Small intestine (tissue), 7 donors: ENCODE measurements around the gene RBBP4. TPM values are rescaled to one million over a fixed set of nuclear protein-coding genes. Genes with fewer than 3 reads are reported as not detected.

ENCODE experiments used
- DNase-seq, 2 donors: peaks; one replicate each; pipeline versions ENCODE4 v3.0.0 to v3.0.0-alpha.2; 2013
- FAIRE-seq: peaks from 2 replicates; lab custom pipeline; 2012; peaks lifted over from hg19 to GRCh38; lab: Jason Lieb, UNC
- H3K27ac ChIP-seq, 3 donors: one replicate each; pipeline ENCODE4 v1.5.1; 2013; ENCODE audit warnings: low read length in 2 of 3, mild to moderate bottlenecking in 2 of 3, control low read depth in 1 of 3, inconsistent platforms in 1 of 3, low read depth in 1 of 3, moderate library complexity in 1 of 3
- H3K27me3 ChIP-seq, 3 donors: one replicate each; pipeline ENCODE4 v1.6.1; 2013; ENCODE audit warnings: low read length in 3 of 3, inconsistent platforms in 1 of 3; ENCODE audit not compliant: control insufficient read depth in 3 of 3, insufficient read depth in 3 of 3
- H3K36me3 ChIP-seq, 3 donors: one replicate each; pipeline ENCODE4 v1.6.1; 2013; ENCODE audit warnings: low read length in 3 of 3, inconsistent platforms in 1 of 3, low read depth in 1 of 3, mild to moderate bottlenecking in 1 of 3, moderate library complexity in 1 of 3; ENCODE audit not compliant: control insufficient read depth in 3 of 3, insufficient read depth in 2 of 3
- H3K4me1 ChIP-seq, 3 donors: one replicate each; pipeline ENCODE4 v1.6.1; 2013; ENCODE audit warnings: low read length in 2 of 3, inconsistent platforms in 1 of 3, low read depth in 1 of 3, mild to moderate bottlenecking in 1 of 3, moderate library complexity in 1 of 3; ENCODE audit not compliant: control insufficient read depth in 3 of 3, insufficient read depth in 2 of 3
- H3K4me3 ChIP-seq, 3 donors: one replicate each; pipeline ENCODE4 v1.5.1; 2013; ENCODE audit warnings: low read length in 3 of 3, control low read depth in 1 of 3, inconsistent platforms in 1 of 3, low read depth in 1 of 3, mild to moderate bottlenecking in 1 of 3, moderate library complexity in 1 of 3
- H3K9me3 ChIP-seq, 2 donors: one replicate each; pipeline ENCODE4 v1.6.1; 2013; ENCODE audit warnings: low read depth in 1 of 2, low read length in 1 of 2; ENCODE audit not compliant: control insufficient read depth in 2 of 2, insufficient read depth in 1 of 2
- WGBS, 3 donors: extraction: QIAGEN DNeasy Blood & Tissue Kit; methylation state at CpG; one replicate each; pipeline ENCODE4 v1.1.7; 2013; 5-methylcytosine and 5-hydroxymethylcytosine counted together
- polyA plus RNA-seq, 4 donors: library from polyadenylated mRNA; stranded (reverse) in 3 of 4; unstranded in 1 of 4; fragments of 200-250 nt in 3 of 4; fragments of 120-200 nt in 1 of 4; gene quantifications; one replicate each; pipeline versions ENCODE4 v1.2.1 to v1.2.3, GENCODE V29; 2013
- donor health status: healthy with polysubstance abuse.
- donor health status: control.
- donor health status: control.
- donor health status: Bipolar disorder and iron deficiency.
- donor health status: healthy.

RBBP4 gene
- polyA plus RNA-seq, 4 donors = 38.7 to 160 (median 60.0) TPM

DNA sequence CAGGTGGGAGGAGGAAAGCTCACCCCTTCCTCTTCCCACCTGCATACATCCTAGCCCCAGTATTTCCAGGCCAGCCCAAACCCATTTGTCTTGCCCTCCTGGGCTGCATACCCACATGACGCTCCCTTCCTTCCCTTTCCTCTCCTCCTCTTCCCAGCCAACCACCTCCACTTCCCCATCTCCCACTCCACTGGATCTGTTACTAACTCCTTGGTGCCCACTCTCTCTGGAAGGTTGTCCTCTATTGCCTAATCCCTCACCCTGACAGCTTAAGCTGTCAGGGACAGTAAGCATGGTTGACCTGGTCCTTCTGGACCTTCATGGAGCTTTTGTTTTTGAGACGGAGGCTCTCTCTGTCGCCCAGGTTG lies 74.6 kb downstream of the RBBP4 start:
- Histone ChIP-seq H3K27me3 (no peaks in the 10 kb centered on the region), H3K4me1 (peaks cover 0 to 2% (median 0%) of the 10 kb centered on the region in 3 donors), H3K9me3 (no peaks in the 10 kb centered on the region), H3K4me3 (no peak overlapping the region), H3K36me3 (no peaks in the 10 kb centered on the region), H3K27ac (no peak overlapping the region)
- FAIRE-seq (no peak), DNase-seq (peak in 1 of 2 donors; percentile 1)
- WGBS, 3 donors = 86 to 98% (median 88%) methylated on average over 3 of the region's 3 CpGs

DNA sequence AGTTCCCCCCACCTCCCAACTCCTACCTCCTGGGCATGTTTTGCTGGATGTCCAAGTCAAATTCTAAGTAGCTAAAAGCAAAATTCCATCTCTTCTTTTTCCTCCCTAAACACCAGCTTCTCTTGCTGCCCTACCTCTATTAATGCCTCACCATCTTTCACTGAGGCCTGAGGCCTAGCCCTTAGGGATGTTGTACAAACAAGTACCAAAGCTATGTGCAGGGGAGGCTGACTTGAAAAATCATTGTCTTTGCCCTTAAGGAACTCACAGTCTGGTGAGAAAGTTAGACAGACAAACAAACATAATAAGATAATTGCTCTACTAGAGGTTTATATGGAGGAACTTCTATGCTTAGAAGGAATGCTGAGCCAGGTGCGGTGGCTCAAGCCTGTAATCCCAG lies 76.9 kb downstream of the RBBP4 start:
- no peaks in the 10 kb centered on the region for H3K9me3 ChIP-seq
- H3K36me3 ChIP-seq = no peaks in the 10 kb centered on the region
- H3K4me3 ChIP-seq = no peak overlapping the region
- peaks cover 0 to 2% (median 0%) of the 10 kb centered on the region in 3 donors for H3K4me1 ChIP-seq
- DNase-seq = no peak
- H3K27me3 ChIP-seq = no peaks in the 10 kb centered on the region
- WGBS, 3 donors = 100% methylated on average over 1 of the region's 1 CpG
- H3K27ac ChIP-seq = no peak overlapping the region
- FAIRE-seq = no peak

DNA sequence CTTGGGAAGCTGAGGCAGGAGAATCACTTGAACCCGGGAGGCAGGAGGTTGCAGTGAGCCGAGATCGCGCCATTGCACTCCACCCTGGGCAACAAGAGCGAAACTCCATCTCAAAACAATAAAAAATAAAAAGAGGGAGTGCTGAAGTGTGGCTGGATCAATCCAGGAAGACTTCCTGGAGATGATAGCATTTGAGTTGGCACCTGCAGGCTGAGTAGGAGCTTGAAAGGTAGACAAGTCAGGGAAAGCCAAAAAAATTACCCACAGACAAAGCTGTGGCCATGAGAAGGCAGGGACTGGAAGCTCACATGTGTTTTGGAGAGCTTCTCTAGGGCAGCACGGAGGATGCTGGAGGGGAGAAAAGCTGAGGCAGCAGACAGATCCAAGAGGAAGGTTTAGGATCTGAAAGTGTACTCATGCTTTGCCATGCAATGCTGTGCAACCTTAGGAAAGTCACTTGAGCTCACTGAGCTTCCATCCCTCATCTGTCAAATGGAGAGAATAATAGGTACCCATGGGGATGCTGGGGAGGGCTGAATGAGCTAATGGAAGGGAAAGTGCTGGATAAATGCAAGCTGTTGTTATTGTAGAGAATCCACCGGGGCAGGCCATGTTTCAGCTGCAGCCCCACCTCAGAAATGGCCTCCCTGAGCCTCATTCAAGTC lies 77.5 kb downstream of the RBBP4 start:
- H3K4me1 ChIP-seq = peaks cover 0 to 2% (median 0%) of the 10 kb centered on the region in 3 donors
- H3K9me3 ChIP-seq = no peaks in the 10 kb centered on the region
- no peaks in the 10 kb centered on the region for H3K27me3 ChIP-seq
- no peaks in the 10 kb centered on the region for H3K36me3 ChIP-seq
- WGBS, 3 donors = 84 to 86% (median 84%) methylated on average over 7 of the region's 7 CpGs
- no peak for FAIRE-seq
- no peak overlapping the region for H3K4me3 ChIP-seq
- no peak for DNase-seq
- no peak overlapping the region for H3K27ac ChIP-seq

DNA sequence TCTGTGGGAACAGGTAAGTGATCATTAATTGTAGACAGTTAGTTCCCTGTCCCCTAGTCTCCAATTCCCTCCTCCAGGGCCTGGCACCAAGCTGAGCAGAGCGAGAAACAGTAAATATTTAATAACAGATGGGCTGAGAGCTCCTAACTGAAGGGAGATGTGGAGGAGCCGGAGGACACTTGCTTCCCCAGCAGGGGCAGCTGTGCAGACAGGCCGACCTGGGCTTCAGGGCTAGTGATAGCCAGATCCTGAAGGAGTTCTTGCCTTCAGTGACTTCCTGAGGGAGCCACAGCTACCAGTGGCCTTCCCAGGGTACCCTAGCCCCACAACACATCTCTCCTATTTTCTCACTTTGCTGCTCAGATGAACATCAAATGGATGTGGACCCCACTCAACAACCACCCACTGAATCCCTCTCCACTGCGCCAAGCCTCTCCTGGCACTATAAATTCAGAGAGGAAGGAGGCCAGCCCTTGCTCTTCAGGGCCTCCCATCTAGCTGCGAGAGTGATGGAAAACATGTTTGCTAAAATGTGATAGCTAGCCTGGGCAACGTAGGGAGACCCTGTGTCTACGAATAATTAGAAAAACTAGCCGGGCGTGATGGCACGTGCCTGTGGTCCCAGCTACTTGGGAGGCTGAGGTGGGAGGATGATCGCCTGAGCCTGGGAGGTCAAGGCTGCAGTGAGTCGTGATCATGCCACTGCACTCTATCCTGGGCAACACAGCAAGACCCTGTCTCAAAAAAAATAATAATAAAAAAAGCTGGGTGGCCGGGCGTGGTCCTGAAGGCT lies 78.4 kb downstream of the RBBP4 start:
- DNase-seq (no peak), FAIRE-seq (no peak)
- no peaks in the 10 kb centered on the region for H3K9me3 ChIP-seq
- peaks cover 0 to 2% (median 0%) of the 10 kb centered on the region in 3 donors for H3K4me1 ChIP-seq
- no peaks in the 10 kb centered on the region for H3K27me3 ChIP-seq
- no peaks in the 10 kb centered on the region for H3K36me3 ChIP-seq
- 78 to 79% (median 79%) methylated on average over 14 of the region's 14 CpGs for WGBS, 3 donors
- no peak overlapping the region for H3K4me3 ChIP-seq
- no peak overlapping the region for H3K27ac ChIP-seq

DNA sequence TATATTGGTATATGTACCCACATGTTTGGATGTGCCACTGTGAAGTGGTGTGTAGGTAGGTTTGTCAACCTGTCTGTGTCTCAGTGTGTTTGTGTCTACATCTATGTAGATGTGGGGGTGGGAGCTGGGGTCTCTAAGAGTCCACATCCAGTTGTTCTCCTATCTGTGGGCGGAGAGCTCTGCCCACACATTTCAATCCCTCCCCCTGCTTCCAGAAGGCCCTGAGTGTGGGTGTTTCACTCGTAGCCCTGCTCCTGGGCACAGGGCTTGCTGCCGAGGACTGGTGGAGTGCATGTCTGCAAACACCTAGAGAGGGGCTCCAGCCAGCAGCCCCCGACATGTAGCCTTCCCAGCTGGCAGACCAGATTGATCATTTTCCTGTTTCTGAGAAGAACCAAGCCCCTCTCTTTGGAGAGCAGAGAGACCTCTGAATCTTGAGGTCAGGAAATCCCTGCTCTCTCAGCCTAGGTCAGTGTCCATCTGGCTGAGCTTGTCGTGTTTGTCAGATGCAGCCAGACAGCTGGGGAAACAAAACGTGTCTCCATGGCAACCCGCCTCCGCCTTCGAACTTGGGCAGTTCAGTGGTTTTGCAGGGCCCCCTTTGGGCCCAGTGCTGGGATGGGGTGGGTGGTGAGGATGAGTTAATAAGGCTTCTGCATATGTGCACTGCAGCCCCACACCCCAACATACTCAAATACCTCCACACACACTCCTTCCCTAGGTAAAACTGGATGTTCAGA lies 82.7 kb downstream of the RBBP4 start:
- H3K9me3 ChIP-seq = no peaks in the 10 kb centered on the region
- H3K27ac ChIP-seq = no peak overlapping the region
- no peaks in the 10 kb centered on the region for H3K27me3 ChIP-seq
- H3K36me3 ChIP-seq = no peaks in the 10 kb centered on the region
- no peak overlapping the region for H3K4me3 ChIP-seq
- H3K4me1 ChIP-seq = peaks cover 3 to 18% (median 3%) of the 10 kb centered on the region in 3 donors
- DNase-seq = peak in 1 of 2 donors; percentile 15
- 59 to 76% (median 74%) methylated on average over 9 of the region's 9 CpGs for WGBS, 3 donors
- FAIRE-seq = no peak

Other genes with a start within 250 kb of the RBBP4 start
- gene ZBTB8B, start 186.1 kb upstream of the RBBP4 start, polyA plus RNA-seq = under 1 TPM in 2 of 4 donors, not detected in 2; 0.03 to 0.10 TPM
- gene ZBTB8A, start 111.8 kb upstream of the RBBP4 start, polyA plus RNA-seq = 1 to 10 TPM in 3 of 4 donors, under 1 TPM in 1; 0.89 to 7.0 (median 2.2) TPM
- gene ZBTB8OS, start 658 bp upstream of the RBBP4 start, polyA plus RNA-seq = 10 to 100 TPM; 44.9 to 98.4 (median 73.3) TPM
- 1 to 10 TPM; 1.0 to 4.7 (median 2.3) TPM for gene SYNC, start 51.6 kb downstream of the RBBP4 start, polyA plus RNA-seq
- 10 to 100 TPM; 39.4 to 79.9 (median 54.9) TPM for gene YARS1, start 166.2 kb downstream of the RBBP4 start, polyA plus RNA-seq
- 10 to 100 TPM in 1 of 4 donors, 1 to 10 TPM in 3; 4.3 to 23.5 (median 7.2) TPM for gene S100PBP, start 166.4 kb downstream of the RBBP4 start, polyA plus RNA-seq
- gene FNDC5, start 219.7 kb downstream of the RBBP4 start, polyA plus RNA-seq = 1 to 10 TPM in 3 of 4 donors, not detected in 1; 1.1 to 5.5 (median 1.2) TPM
- gene HPCA, start 235.3 kb downstream of the RBBP4 start, polyA plus RNA-seq = 1 to 10 TPM in 2 of 4 donors, under 1 TPM in 1, not detected in 1; 0.96 to 2.9 (median 1.6) TPM